Measurements from ENCODE around the gene ATF4. TPM values are rescaled to one million over a fixed set of nuclear protein-coding genes. Genes with fewer than 3 reads are reported as not detected.
A peak's percentile ranks its signal among the peaks of the same experiment; 100 is the strongest.

Gene ATF4
- total and polyA plus RNA-seq, 3 donors from 2014 or later: 192 to 228 (median 227) TPM

DNA sequence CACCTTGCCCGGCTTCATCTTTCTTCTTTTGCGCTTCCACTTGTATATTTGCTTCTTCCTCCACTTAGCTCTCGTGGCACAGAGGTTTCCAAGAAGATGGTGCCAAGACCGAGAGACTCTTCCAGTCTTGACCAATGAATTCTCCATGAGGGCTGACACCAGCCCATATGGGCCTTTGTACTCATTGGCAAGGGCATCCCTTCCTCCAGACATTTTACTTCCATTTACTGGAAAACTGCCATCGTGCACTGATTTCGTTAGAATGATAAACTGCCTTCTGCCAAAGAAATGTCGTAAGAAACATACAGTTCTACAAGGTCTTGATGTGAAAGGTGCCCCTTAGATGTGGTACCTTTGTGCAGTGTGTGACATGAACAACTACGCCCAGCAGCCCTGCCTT, 22.9 kb upstream of the ATF4 start:
- Histone ChIP-seq H3K27me3 (no peaks in the 10 kb centered on the region), H3K27ac (no peak overlapping the region), H3K4me3 (no peak overlapping the region), H3K36me3 (ENCODE audit: low read depth, missing control alignments) (no peaks in the 10 kb centered on the region), H3K9me3 (no peaks in the 10 kb centered on the region), H3K4me1 (peaks cover 16% of the 10 kb centered on the region)
- 93 to 95% methylated on average over 8 of the region's 8 CpGs for WGBS, 2 donors
- intact Hi-C loops (cut with DNase I; ENCODE audit: low total_unique reads): no loop called here
- no peak for DNase-seq
- no peak for TF ChIP-seq POLR2A (IDR thresholded peaks at IDR 0.05)
- TF ChIP-seq, protein P1, sequence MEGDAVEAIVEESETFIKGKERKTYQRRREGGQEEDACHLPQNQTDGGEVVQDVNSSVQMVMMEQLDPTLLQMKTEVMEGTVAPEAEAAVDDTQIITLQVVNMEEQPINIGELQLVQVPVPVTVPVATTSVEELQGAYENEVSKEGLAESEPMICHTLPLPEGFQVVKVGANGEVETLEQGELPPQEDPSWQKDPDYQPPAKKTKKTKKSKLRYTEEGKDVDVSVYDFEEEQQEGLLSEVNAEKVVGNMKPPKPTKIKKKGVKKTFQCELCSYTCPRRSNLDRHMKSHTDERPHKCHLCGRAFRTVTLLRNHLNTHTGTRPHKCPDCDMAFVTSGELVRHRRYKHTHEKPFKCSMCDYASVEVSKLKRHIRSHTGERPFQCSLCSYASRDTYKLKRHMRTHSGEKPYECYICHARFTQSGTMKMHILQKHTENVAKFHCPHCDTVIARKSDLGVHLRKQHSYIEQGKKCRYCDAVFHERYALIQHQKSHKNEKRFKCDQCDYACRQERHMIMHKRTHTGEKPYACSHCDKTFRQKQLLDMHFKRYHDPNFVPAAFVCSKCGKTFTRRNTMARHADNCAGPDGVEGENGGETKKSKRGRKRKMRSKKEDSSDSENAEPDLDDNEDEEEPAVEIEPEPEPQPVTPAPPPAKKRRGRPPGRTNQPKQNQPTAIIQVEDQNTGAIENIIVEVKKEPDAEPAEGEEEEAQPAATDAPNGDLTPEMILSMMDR (IDR thresholded peaks at IDR 0.05): no peak

DNA sequence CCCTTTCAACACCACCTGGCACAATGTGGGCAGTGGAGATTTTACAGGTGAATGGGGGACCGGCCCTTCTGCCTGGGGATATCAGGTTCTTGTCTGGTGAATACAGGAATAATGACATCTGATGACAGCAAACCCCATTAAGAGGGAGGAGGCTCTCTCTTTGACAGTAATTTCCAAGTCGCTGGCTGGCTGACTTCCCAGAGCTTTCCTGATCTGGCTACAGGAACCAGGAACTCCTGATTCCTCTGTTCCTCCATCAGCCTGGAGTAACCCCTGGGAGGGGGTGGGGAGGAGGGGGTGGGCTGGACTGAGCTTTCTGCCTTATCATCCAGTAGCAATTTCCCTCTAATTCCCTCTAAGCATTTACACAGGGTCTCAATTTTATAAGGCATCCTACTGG, 22.0 kb upstream of the ATF4 start:
- peak; percentile 58 for DNase-seq

DNA sequence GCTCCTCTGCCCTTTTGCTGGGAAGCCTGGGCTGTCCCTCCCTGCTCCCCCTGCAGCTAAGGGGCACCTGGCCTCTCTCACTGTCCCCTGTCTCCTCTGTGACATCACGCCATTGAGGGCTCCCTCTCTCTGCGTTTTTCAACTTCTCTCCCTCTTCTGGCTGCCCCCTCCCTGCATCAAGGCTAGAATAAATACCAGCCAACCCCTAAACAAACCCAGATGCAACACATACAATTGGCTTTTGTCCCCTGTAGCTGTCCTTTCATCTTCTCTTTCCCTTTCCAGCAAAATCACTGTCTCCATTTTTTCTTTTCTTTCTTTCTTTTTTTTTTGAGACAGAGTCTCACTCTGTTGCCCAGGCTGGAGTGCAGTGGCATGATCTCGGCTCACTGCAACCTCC, 21.6 kb upstream of the ATF4 start:
- no peak overlapping the region for H3K27ac ChIP-seq
- 63 to 72% methylated on average over 3 of the region's 3 CpGs for whole genome bisulfite sequencing, 2 donors
- no peaks in the 10 kb centered on the region for H3K9me3 ChIP-seq
- H3K36me3 ChIP-seq (ENCODE audit: low read depth, missing control alignments): no peaks in the 10 kb centered on the region
- intact Hi-C loops (cut with DNase I; ENCODE audit: low total_unique reads): no loop called here
- H3K4me1 ChIP-seq: peaks cover 27% of the 10 kb centered on the region
- no peak overlapping the region for H3K4me3 ChIP-seq
- no peak for DNase-seq
- H3K27me3 ChIP-seq: no peaks in the 10 kb centered on the region
- TF ChIP-seq, protein P1 (IDR thresholded peaks at IDR 0.05): no peak
- no peak for TF ChIP-seq POLR2A (IDR thresholded peaks at IDR 0.05)

More for the DNA sequence above, 22.0 kb upstream of the ATF4 start:
- Histone ChIP-seq H3K27me3 (no peaks in the 10 kb centered on the region), H3K9me3 (no peaks in the 10 kb centered on the region), H3K4me1 (peaks cover 23% of the 10 kb centered on the region), H3K36me3 (ENCODE audit: low read depth, missing control alignments) (no peaks in the 10 kb centered on the region), H3K4me3 (no peak overlapping the region), H3K27ac (no peak overlapping the region)
- intact Hi-C loops (cut with DNase I; ENCODE audit: low total_unique reads): no loop called here
- TF ChIP-seq, protein P1 (IDR thresholded peaks at IDR 0.05): no peak
- no peak for TF ChIP-seq POLR2A (IDR thresholded peaks at IDR 0.05)
- 60 to 100% methylated on average over 1 to 2 of the region's 2 CpGs for WGBS, 2 donors

DNA sequence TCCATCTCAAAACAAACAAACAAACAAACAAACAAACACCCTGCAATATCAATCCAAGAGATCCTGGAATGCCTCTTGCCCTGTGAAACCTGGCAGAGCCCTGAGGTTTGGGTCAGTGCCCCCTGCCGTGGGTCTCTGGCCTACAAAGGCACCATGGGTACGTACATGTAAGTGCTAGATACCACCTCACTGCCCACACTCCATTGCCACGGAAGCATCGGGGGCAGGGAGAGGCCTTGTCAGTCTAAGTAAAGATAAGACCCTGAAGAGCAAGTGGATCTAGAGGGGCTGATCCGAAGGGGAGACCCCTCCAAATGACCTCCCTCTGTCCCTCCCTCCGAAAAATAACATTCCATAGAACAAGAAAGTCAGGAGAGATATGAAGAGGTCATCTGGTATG, 20.3 kb upstream of the ATF4 start:
- intact Hi-C loops (cut with DNase I; ENCODE audit: low total_unique reads): no loop called here
- 71 to 83% methylated on average over 6 of the region's 6 CpGs for WGBS, 2 donors
- peak overlapping the region in 1 of 2 donors; percentile 86 for H3K27ac ChIP-seq

DNA sequence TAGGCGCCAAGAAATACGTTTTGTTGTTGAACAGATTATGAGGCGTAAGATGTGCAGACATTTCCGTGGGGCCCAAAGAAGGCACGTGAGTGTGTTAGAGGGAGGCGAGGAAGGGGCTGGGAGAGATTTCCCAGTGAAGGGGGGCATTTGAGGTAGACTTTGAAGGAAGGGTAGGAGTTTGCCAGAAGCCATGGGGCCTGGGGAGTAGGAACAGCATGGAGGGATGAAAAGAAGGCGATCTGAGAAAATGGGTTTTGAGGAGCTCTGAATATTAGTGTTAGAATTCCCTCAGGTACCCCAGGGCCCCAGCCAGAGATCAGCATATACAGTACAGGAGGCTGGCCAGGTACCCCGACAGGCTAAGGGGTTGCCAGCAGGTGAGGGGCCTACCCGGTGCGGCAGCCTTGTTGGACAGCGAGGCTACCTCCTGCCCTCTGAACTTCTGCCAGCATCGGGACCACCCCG, 18.7 kb upstream of the ATF4 start:
- Histone ChIP-seq H3K27me3 (no peaks in the 10 kb centered on the region), H3K4me1 (peaks cover 28% of the 10 kb centered on the region), H3K9me3 (no peaks in the 10 kb centered on the region), H3K27ac (peak overlapping the region; percentile 86 to 87), H3K4me3 (peak overlapping the region; percentile 85 to 95), H3K36me3 (ENCODE audit: low read depth, missing control alignments) (no peaks in the 10 kb centered on the region)
- WGBS, 2 donors: 29 to 35% methylated on average over 8 to 13 of the region's 13 CpGs
- no peak for DNase-seq
- TF ChIP-seq, protein P1 (IDR thresholded peaks at IDR 0.05): no peak
- no peak for TF ChIP-seq POLR2A (IDR thresholded peaks at IDR 0.05)
- intact Hi-C loops (cut with DNase I; ENCODE audit: low total_unique reads): no loop called here

More for the DNA sequence above, 20.3 kb upstream of the ATF4 start:
- Histone ChIP-seq H3K36me3 (ENCODE audit: low read depth, missing control alignments) (no peaks in the 10 kb centered on the region), H3K4me1 (peaks cover 28% of the 10 kb centered on the region), H3K9me3 (no peaks in the 10 kb centered on the region), H3K4me3 (no peak overlapping the region), H3K27me3 (no peaks in the 10 kb centered on the region)
- no peak for DNase-seq
- TF ChIP-seq POLR2A (IDR thresholded peaks at IDR 0.05): no peak
- TF ChIP-seq, protein P1 (IDR thresholded peaks at IDR 0.05): no peak

Data from testis (tissue), 3 donors.